ENCODE results near the gene KRT40. TPM values are rescaled to one million over a fixed set of nuclear protein-coding genes. Genes with fewer than 3 reads are reported as not detected.

Gene KRT40
- total and polyA plus RNA-seq, 7 donors, result not detected

- TF ChIP-seq CTCF (IDR thresholded peaks at IDR 0.05), result no peak
- intact Hi-C loops (cut with DNase I), result no loop called here
- H3K9me3 ChIP-seq, result no peaks in the 10 kb centered on the region
Measured at GRCh38 chr17:41009936-41010335, 25.8 kb upstream of the KRT40 start.

GRCh38 chr17:41009301-41009760, 25.2 kb upstream of the KRT40 start:
- no peak for ATAC-seq
- no peaks in the 10 kb centered on the region for H3K36me3 ChIP-seq (ENCODE audit: insufficient read depth in 1 of 2, low read depth in 1 of 2)
- no peaks in the 10 kb centered on the region for H3K9me3 ChIP-seq
- H3K4me3 ChIP-seq, result no peak overlapping the region
- intact Hi-C loops (cut with DNase I), result no loop called here
- TF ChIP-seq CTCF (IDR thresholded peaks at IDR 0.05), result no peak
- no peak overlapping the region for H3K27ac ChIP-seq
- H3K4me1 ChIP-seq, result no peaks in the 10 kb centered on the region
- 60 to 72% (median 63%) methylated on average over 4 of the region's 4 CpGs for WGBS, 3 donors
- no peak for DNase-seq
- peaks cover 0 to 7% (median 5%) of the 10 kb centered on the region in 3 donors for H3K27me3 ChIP-seq (ENCODE audit: insufficient read depth in 3 of 3, low read length in 2 of 3)

More at GRCh38 chr17:41009936-41010335, 25.8 kb upstream of the KRT40 start:
- no peak overlapping the region for H3K27ac ChIP-seq
- DNase-seq (no peak), ATAC-seq (no peak)
- no peaks in the 10 kb centered on the region for H3K4me1 ChIP-seq
- WGBS, 3 donors, result 92 to 97% (median 97%) methylated on average over 1 of the region's 1 CpG
- no peak overlapping the region for H3K4me3 ChIP-seq
- peaks cover 0 to 7% (median 5%) of the 10 kb centered on the region in 3 donors for H3K27me3 ChIP-seq (ENCODE audit: insufficient read depth in 3 of 3, low read length in 2 of 3)
- H3K36me3 ChIP-seq (ENCODE audit: insufficient read depth in 1 of 2, low read depth in 1 of 2), result no peaks in the 10 kb centered on the region

- no peaks in the 10 kb centered on the region for H3K36me3 ChIP-seq (ENCODE audit: insufficient read depth in 1 of 2, low read depth in 1 of 2)
- TF ChIP-seq CTCF (IDR thresholded peaks at IDR 0.05), result no peak
Measured at GRCh38 chr17:41008811-41009210, 24.7 kb upstream of the KRT40 start, which contains the start of gene KRTAP3-1. TSS of gene KRTAP3-1 (minus strand) at chr17:41009128. CDS start at chr17:41009074, 54 bp downstream.

GRCh38 chr17:41004397-41004796, 20.3 kb upstream of the KRT40 start:
- intact Hi-C loops (cut with DNase I), result no loop called here

More at GRCh38 chr17:41008811-41009210, 24.7 kb upstream of the KRT40 start, which contains the start of gene KRTAP3-1:
- H3K9me3 ChIP-seq, result no peaks in the 10 kb centered on the region
- H3K27ac ChIP-seq, result no peak within 1 kb of the TSS
- H3K27me3 ChIP-seq (ENCODE audit: insufficient read depth in 3 of 3, low read length in 2 of 3), result peaks cover 0 to 11% (median 5%) of the 10 kb centered on the region in 3 donors
- ATAC-seq (no peak), DNase-seq (no peak)
- intact Hi-C loops (cut with DNase I), result no loop called here
- 81 to 88% (median 85%) methylated on average over 8 of the region's 8 CpGs for WGBS, 3 donors
- H3K4me3 ChIP-seq, result no peak within 1 kb of the TSS
- H3K4me1 ChIP-seq, result no peaks in the 10 kb centered on the region

More at GRCh38 chr17:41004397-41004796, 20.3 kb upstream of the KRT40 start:
- peaks cover 4 to 16% (median 5%) of the 10 kb centered on the region in 3 donors for H3K27me3 ChIP-seq (ENCODE audit: insufficient read depth in 3 of 3, low read length in 2 of 3)
- H3K9me3 ChIP-seq, result no peaks in the 10 kb centered on the region
- no peak overlapping the region for H3K4me3 ChIP-seq
- DNase-seq (no peak), ATAC-seq (no peak)
- H3K36me3 ChIP-seq (ENCODE audit: insufficient read depth in 1 of 2, low read depth in 1 of 2), result no peaks in the 10 kb centered on the region
- H3K4me1 ChIP-seq, result no peaks in the 10 kb centered on the region
- no peak overlapping the region for H3K27ac ChIP-seq
- 90 to 92% (median 91%) methylated on average over 3 of the region's 3 CpGs for WGBS, 3 donors
- no peak for TF ChIP-seq CTCF (IDR thresholded peaks at IDR 0.05)

Measured in psoas muscle (tissue), 8 donors.